NCI-H460 (cell line): ENCODE results near the gene RPS8. TPM values are rescaled to one million over a fixed set of nuclear protein-coding genes. Genes with fewer than 3 reads are reported as not detected.
"Not testable (repeated sequence)": the region's sequence is repeated elsewhere in the genome, so short reads cannot be mapped to it uniquely, and the experiment has no call there.

ENCODE experiments used
- DNase-seq: peaks from one replicate; pipeline ENCODE4 v3.0.0-alpha.2; 2016; ENCODE audit warnings: low read depth; ENCODE audit errors: extremely low read depth
- total RNA-seq: library from RNA; depleted of rRNA; stranded (reverse); fragments of >200 nt; shearing (Covaris generic); gene quantifications from 2 replicates; pipeline ENCODE4 v1.2.3, GENCODE V29; 2014

RPS8 gene
- total RNA-seq, 1 experiment from 2014 or later = 2,929 TPM

DNA sequence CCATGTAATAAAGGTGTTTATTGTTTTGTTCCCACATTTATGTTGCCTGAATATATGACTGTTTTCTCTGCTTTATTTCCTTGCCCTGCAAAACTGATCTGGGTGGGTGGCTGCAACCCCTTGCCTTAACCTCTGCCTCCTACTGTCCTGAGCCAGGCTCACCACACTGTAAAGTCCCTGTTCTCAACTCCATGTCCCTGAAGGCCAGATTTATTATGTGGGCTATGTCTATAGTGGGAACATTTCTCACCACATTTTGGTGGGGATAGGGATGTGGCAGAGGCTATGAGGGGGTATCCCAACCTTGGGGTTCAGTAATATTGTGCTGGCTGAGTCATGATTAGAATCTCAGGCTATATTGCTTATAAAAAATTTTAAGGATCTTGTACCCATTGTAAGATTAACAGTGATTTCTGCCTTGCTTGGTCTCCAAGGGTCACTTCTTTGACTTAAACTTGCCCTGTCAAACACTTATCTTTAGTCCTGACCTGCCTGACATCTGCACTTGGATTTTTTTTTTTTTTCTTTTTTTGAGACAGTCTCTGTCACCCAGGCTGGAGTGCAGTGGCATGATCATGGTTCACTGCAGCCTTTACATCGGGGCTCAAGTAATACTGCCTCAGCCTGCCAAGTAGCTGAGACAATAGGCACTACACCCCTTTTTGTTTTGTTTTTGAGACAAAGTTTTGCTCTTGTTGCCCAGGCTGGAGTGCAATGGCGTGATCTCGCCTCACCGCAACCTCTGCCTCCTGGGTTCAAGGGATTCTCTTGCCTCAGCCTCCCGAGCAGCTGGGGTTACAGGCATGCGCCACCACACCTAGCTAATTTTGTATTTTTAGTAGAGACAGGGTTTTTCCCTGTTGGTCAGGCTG lies 3.6 kb downstream of the RPS8 start:
- DNase-seq = no peak

DNA sequence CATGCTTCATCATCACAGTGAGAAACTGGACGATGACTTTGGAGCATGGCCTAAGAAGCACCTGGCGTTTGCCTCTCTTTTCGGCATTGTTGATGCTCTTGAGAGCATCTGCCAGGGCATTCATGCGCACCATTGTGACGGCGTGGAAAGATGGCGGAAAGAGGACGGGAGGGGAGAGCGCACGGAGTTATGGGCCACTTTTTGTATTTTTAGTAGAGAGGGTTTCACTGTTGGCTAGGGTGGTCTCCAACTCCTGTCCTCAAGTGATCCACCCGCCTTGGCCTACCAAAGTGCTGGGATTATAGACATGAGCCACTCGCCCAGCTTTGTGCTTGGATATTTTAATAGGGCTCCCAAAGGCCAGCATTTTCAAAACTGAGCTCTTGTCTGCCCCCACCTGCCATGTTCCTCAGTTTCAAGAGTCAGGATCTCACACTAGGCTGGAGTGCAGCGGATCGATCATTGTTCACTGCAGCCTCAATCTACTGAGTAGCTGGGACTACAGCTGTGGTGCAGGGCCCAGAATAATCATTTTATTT lies 5.3 kb downstream of the RPS8 start:
- no peak for DNase-seq

DNA sequence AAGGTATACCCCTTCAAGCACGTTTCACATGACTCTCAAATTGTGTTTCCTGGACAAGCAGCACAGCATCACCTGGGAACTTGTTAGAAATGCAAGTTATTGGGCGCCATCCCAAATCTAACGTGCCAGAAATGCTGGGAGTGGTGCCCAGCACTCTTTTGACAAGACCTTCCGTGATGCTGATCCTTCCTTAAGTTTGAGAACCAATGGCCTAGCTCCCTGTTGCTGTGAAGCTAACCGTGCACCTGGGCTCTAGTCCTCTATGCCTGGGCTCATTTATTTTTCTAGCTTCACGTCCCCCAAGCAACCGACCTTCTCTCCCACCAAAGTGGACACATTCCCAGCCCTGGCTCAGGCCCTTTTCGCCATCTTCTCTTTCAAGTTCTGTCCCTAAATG lies 8.4 kb downstream of the RPS8 start:
- no peak for DNase-seq

DNA sequence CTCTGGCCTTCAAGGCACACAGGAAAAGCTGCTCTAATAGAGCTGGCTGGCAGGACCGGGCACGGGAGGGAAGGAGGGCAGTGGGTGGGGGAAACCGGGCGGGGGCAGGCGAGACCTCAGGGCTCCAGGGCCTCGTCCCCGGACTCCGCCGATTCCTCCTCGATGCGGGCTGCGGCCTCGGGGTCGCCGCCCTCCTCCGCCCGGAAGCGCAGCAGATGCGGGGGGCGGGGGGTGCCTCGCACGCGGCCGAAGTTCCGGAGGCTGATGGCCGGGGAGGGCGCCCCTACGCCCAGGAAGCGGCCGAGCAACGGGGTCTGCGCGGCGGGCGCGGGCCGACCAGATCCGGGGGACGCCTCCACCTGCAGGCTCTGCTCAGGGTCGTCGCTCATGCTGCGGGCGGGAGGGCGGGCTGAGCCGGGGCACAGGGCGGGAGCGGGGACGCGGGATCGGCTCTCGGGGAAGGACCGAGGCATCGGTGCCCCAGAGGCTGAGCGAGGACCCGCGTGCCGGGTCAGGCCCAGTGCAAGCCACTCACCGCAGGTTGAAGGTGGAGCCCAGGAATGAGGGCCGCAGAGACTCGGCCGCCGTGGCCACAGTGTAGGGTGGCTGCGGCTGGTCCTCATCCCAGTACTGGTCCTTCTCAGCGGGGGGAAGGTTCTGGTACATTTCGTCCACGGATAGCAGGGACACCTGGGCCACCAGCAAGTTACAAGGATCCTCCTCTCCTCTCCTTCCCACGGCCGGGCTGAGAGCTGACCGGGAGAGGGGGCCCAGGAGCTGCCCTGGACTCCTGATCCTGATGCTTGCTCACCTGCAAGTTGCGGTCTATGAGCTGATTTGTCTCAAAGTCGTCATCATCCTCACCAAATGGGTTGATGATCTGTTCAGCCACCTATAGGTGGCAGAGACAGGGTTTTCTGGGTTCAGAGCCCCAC lies 9.0 kb downstream of the RPS8 start:
- no peak for DNase-seq

DNA sequence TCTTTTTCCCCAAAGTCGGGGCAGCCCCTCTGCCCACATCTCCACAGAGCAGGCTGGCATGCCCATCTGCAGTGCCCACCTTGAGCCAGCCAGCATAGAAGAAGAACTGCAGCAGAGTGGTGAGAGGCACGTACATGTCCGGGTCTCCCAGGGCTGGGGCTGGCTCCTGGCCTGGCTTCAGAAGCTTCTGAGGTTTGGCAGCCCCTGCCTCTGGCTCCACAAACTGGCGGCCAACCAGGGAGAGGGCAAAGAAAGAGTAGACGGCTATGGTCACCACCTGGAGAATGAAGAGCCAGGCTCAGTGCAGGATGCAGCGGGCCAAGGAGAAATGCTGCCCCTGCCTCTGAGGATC lies 9.7 kb downstream of the RPS8 start:
- no peak for DNase-seq

DNA sequence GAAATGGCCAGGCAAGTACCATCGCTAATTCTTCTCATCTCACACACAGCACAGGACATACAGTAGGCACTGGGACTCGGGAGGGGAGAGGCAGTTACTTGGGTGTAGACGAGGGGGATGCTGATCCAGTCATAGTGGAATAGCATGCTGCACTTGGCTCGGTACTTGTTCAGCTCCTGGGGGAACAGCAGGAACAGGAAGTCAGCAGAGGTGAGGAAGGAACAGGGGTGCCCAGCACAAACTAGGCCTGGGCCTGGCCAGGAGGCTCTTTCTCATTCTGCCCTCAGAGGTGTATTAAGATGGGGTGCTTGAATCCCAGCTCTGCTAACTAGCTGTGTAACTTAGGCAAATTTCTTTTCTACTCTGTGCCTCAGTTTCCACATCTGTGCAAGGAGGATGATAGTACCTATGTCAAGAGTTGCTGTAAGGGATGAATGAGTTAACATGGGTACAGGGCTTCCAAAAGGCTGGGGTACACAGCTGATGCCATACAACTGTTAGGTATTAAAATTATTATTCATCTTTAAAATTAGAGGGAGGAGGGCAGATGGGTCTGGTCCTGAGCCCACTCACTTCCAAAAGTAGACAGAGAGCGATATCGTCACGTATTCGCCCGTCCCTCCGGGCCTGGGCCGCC lies 10.3 kb downstream of the RPS8 start:
- DNase-seq = no peak

DNA sequence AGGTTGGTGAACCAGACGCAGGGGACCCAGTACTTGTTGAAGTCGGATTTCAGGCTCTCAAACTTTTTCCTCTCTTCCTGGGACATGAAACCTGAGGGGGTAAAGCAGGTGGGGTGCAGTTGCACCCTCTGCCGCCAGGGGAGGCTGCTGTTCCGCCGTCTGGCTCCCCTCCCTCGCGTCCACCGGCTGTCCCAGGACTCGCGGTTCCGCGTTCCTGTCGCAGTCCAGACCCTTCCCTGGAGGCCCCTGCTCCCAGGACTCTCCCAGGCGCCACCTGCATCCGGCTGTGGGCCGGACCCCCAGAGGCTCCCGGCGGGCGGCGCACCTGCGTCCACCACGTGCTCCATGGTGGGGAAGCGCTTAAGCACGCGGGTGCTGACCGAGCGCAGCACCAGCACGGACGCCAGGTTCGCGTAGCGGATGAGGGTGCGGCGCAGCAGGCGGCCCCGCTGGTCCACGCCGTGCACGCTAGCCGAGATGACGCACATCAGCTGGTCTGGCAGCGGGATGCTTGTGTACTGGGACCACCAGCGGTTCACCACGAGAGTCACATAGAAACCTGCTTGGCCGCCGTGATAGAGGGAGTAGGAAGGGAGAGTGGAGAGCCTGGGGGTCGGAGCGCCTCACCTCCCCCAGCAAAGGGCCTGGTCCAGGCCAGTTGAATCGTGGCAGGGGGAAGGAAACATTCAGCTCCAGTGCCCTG lies 10.9 kb downstream of the RPS8 start:
- peak; percentile 44 for DNase-seq

DNA sequence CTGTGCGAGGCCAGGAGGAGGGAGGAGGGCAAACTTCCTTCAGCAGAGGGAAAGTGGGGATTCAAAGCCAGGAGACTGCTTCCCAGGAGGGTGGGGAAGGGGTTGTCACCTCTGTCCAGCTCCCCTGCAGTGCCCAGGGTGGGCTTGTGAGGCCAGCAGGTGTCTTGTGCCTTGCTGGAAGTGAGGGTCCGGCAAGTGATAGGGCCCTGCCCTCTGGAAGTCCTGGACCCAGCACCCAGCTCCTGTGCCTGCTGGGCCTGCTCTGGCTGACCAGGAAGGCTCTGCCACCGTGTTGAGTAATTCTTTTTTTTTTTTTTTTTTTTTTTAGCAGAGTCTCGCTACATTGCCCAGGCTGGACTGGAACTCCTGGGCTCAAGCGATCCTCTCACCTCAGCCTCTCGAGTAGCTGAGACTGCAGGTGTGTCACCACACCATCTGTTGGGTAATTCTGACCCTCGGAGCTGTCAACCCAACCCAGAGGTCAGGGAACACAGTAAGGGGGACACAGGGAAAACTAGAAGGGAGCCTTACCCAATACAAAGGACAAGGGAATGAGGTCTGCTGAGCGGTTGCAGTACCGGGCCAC lies 11.6 kb downstream of the RPS8 start:
- DNase-seq = no peak

DNA sequence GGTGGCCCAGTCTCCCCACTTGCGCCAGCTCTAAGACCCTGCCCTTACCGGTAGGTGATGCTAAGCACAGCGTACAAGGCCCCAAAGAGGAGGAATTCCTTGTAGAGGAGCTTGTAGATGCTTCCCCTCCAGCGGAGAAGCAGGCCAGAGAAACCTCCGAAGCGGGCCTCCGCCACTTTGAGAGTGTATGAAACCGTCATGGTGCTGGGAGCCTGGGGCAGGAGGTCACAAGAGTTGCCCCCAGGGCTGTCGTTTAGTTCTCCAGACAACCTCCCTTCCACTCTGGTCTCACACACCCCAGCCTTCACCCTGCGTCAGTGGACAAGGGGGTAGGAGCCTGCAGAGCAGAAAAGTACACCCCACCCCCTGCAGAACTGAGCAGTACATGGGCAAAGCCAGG lies 12.2 kb downstream of the RPS8 start:
- DNase-seq = no peak

DNA sequence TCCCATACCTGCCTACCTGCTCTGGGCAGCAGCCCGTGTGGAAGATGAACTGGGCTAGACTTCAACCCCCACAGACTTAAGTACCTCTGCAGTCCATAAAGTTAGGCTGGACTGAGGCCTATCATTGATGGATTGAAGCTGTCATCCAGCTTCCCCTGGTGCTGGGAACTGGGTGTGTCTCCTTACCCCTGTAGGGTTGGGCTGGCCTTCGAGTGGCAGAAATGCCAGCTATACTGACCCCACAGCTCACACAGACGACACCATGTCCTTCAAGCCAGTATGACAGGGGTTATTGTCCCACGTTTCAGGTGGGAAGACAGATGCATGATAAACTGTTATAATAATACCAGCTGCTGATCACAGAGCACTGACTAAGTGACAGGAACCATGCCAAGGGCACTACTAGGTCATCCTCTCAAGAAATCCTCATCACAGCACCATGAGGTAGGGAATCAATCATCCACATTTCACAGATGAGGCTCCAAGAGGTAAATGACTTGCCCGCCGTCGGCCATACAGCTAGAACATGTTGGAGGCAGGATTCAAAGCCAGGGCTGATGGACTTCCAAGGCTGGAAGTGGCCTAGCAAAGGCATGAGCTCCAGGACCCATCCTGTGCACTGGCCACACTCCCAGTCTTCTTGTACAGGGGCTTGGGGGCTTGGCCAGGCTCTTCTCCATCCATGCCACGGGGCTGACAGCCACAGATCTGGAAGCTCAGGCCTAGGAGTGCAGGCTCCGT lies 12.9 kb downstream of the RPS8 start, which contains the start of gene BEST4:
Gene BEST4 (minus strand): TSS at position 51 of the 741 bp plus-strand sequence. CDS start 465 bp downstream, outside the sequence.
- no peak for DNase-seq

DNA sequence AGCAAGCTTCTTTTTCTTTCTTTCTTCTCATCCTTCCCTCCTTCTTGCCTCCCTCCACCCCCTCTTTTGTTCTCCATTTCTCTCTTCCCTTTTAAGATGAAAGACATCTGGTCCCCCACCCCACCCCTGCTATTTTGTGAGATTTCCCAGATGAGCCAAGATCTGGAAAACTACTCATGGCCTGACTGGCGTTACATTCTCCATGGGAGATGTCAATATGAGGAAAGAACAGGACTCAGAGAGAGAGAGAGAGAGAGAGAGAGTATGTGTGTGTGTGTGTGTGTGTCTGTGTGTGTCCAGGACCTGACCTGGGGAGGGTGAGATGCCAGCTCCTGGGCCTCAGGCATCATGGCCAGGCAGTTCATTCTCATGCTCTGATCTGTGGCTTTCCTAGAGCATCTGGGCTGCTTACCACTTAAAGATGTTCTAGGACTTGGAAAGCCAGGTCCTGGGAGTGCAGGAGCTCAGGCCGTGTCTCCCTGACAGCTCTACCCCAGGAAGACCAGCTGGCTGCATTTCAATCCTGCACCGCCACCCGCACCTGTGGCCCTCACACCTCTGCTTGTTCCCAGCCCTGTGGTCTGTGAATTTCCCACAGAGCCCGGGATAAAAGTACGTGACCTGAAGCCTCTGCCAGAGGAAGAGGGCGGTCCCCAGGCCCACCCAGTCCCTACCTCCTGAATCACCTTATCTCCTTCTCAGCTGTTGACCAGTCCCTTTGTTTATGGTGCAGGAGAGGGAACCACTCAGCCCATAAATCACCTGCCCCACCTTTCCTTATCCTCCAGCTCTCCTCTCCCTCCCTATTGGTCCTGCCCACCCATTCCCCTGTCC lies 15.8 kb downstream of the RPS8 start:
- no peak for DNase-seq

DNA sequence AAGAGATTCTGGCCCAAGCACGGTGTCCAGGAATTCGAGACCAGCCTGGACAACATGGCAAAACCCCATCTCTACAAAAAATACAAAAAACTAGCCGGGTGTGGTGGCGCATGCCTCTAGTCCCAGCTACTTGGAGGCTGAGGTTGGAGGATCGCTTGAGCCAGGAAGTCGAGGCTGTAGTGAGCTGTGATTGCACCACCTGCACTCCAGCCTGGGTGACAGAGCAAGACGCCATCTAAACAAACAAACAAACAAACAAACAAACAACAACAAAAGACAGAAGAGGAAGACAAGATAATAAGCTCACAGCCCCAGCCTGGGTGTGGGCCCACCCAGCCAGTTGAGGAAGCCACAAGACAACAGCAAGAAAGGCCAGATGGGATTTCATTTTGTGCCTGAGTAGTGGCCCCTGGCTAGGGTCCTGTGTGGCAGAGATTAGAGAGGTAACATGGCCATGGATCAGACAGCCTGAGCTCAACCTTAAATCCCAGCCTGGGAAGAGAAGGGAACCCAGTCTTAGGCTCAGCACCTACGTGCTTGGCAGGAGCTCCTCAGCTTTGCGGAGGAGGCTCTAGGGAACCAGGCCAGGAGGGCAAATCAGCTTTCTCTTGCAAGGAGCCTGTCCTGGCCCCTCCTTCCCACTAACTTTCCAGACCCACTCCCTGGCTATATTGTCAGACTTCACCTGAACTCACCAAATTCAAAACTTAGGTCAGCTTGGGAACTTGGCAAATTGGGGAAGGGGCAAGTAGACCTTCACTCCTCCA lies 17.6 kb downstream of the RPS8 start:
- no peak for DNase-seq

DNA sequence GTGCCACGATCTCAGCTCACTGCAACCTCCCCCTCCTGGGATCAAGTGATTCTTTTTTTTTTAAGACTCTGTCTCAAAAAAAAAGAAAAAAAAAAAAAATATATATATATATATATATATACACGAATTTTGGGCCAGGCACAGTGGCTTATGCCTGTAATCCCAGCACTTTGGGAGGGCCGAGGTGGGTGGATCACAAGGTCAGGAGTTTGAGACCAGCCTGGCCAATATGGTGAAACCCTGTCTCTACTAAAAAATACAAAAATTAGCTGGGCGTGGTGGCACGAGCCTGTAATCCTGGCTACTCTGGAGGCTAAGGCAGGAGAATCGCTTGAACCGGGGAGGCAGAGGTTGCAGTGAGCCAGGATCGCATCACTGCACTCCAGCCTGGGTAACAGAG lies 22.5 kb downstream of the RPS8 start:
- not testable (repeated sequence) for DNase-seq

DNA sequence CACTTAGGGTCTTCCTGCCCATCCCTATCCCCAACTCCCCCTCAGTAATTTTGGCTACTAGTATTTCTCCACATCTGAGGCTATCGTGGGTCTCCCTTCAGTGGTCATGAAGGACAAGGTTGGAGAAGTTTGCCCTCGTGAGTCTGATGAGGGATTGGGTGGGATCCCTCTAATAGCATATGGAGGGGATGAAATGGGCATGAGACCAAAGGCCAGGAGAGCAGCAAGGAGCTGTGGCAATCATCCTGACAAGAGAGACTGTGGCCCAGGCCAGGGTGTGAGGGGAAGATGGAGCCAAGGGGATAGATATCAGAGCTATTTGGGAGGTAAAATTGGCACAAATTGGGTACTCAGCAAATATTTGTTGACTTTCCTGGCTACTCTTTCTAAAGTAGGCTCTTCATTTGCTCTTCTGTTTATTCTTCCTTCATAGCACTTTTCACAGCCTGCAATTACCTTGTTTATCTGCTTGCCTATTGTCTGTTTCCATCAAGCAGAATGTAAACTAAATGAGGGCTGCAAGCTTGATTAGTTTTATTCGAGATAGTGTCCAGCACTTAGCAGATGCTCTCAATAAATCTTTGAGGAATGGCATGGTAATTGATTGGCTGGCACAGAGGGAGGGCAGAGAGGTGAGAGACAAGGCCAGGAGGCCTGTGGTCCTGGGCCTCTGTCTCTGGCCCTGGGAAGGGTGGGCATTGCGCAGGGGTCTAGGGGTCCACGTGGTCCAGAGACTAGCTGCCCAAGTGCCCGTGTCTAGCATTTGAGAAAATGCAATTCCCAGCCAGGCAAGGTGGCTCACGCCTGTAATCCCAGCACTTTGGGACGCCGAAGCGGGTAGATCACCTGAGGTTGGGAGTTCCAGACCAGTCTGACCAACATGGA lies 23.4 kb downstream of the RPS8 start:
- DNase-seq = no peak

DNA sequence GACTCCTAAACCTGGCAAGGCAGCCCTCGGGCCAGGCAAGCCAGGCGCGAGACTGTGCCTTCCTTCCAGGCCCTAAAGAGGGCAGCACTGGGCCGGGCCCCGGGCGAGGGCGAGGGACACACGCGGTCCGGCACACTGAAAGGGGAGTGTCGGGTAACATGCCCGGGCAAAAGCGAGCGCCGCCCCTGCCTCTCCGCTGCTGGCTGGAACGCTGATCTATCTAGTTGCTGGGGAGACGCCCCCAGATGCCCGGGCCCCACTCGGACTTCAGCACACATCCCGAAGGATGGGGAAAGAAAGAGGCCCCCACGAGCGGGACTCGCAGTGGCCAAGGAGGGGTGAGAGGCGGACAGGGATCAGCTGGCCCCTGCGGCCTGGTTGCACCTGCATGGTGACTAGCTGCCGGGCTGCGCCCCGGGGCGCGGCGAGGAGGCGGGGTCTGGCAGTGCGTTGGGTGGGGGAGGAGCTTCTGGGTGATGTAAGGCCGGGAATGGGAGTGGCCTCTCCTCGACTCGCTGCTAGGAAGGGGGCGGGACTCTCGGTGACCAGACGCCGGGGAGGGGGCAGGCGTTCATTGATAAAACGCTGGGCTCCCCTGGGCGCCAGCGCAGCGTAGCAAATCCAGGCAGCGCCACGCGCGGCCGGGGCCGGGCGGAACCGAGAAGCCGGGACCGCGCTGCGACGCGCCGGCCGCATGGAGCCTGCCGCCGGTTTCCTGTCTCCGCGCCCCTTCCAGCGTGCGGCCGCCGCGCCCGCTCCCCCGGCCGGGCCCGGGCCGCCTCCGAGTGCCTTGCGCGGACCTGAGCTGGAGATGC lies 24.6 kb downstream of the RPS8 start, which contains the start of gene PLK3:
Gene PLK3 (plus strand): TSS at position 608 of the 815 bp plus-strand sequence. CDS start 87 bp downstream, at position 695.
- DNase-seq = peak; percentile 93
